ENCODE data around the gene IER5L. TPM values are rescaled to one million over a fixed set of nuclear protein-coding genes. Genes with fewer than 3 reads are reported as not detected.

Gene IER5L
- polyA plus RNA-seq, 1 donor (not counting 4 experiments of a cell fraction or from before 2014, with no cell fraction given) = 2.1 TPM

GRCh38 chr9:129162497-129163197 is 15.4 kb downstream of the IER5L start:
- TF ChIP-seq EZH2 (IDR thresholded peaks at IDR 0.05; ENCODE audit: low read length) = no peak
- TF ChIP-seq CTCF (optimal IDR thresholded peaks at IDR 0.05 in 1 of 3, IDR thresholded peaks at IDR 0.05 in 1 of 3, conservative IDR thresholded peaks at IDR 0.05 in 1 of 3; ENCODE audit: extremely low read depth in 1 of 3, insufficient read depth in 2 of 3, low read length in 3 of 3) = no peak
- no peak for FAIRE-seq
- H3K27ac ChIP-seq (ENCODE audit: control insufficient read depth, insufficient read depth, low read length) = no peak overlapping the region
- H3K4me3 ChIP-seq (ENCODE audit: control insufficient read depth in 2 of 3, extremely low read depth in 1 of 3, insufficient read depth in 2 of 3, low read depth in 1 of 3, low read length in 3 of 3) = no peak overlapping the region
- no peaks in the 10 kb centered on the region for H4K20me1 ChIP-seq (ENCODE audit: control insufficient read depth, extremely low read depth, insufficient read depth, low read length)
- DNase-seq (ENCODE audit: low read depth, low spot score) = no peak
- H3K9me1 ChIP-seq (ENCODE audit: control insufficient read depth, extremely low read depth, insufficient read depth, low read length) = no peaks in the 10 kb centered on the region
- H3K4me2 ChIP-seq (ENCODE audit: control insufficient read depth, extremely low read depth, insufficient read depth, low read depth, low read length) = no peak overlapping the region
- H3K36me3 ChIP-seq (ENCODE audit: control insufficient read depth in 2 of 2, extremely low read depth in 1 of 2, insufficient read depth in 2 of 2, low read length in 2 of 2) = no peaks in the 10 kb centered on the region
- dilution Hi-C loops (cut with MboI; ENCODE audit: extremely low pct_ligation_motif_present, low sequenced_read_pairs) = loop anchor here (25.0 kb wide), 1 partner anchor 450 kb away; the partner anchor contains the start of gene C9orf50
- no peaks in the 10 kb centered on the region for H3K79me2 ChIP-seq (ENCODE audit: control insufficient read depth, insufficient read depth, low read length)
- H3K9me3 ChIP-seq (ENCODE audit: control insufficient read depth, low read depth, low read length) = no peaks in the 10 kb centered on the region
- no peak overlapping the region for H2AFZ ChIP-seq (ENCODE audit: control insufficient read depth, low read length)
- no peak overlapping the region for H3K9ac ChIP-seq (ENCODE audit: control insufficient read depth, extremely low read depth, insufficient read depth, low read length)
- peaks cover 22% of the 10 kb centered on the region for H3K4me1 ChIP-seq (ENCODE audit: control insufficient read depth, extremely low read depth, insufficient read depth, low read length)
- no peaks in the 10 kb centered on the region for H3K27me3 ChIP-seq (ENCODE audit: control insufficient read depth, extremely low read depth, insufficient read depth, low read length)

- TF ChIP-seq EZH2 (IDR thresholded peaks at IDR 0.05; ENCODE audit: low read length) = no peak
- no peak for TF ChIP-seq CTCF (optimal IDR thresholded peaks at IDR 0.05 in 1 of 3, IDR thresholded peaks at IDR 0.05 in 1 of 3, conservative IDR thresholded peaks at IDR 0.05 in 1 of 3; ENCODE audit: extremely low read depth in 1 of 3, insufficient read depth in 2 of 3, low read length in 3 of 3)
- Histone ChIP-seq H3K4me2 (ENCODE audit: control insufficient read depth, extremely low read depth, insufficient read depth, low read depth, low read length) (no peak overlapping the region), H3K4me3 (ENCODE audit: control insufficient read depth in 2 of 3, extremely low read depth in 1 of 3, insufficient read depth in 2 of 3, low read depth in 1 of 3, low read length in 3 of 3) (no peak overlapping the region), H3K9me1 (ENCODE audit: control insufficient read depth, extremely low read depth, insufficient read depth, low read length) (no peaks in the 10 kb centered on the region), H3K4me1 (ENCODE audit: control insufficient read depth, extremely low read depth, insufficient read depth, low read length) (peaks cover 10% of the 10 kb centered on the region), H2AFZ (ENCODE audit: control insufficient read depth, low read length) (no peak overlapping the region), H3K9me3 (ENCODE audit: control insufficient read depth, low read depth, low read length) (no peaks in the 10 kb centered on the region), H4K20me1 (ENCODE audit: control insufficient read depth, extremely low read depth, insufficient read depth, low read length) (no peaks in the 10 kb centered on the region), H3K27me3 (ENCODE audit: control insufficient read depth, extremely low read depth, insufficient read depth, low read length) (no peaks in the 10 kb centered on the region), H3K36me3 (ENCODE audit: control insufficient read depth in 2 of 2, extremely low read depth in 1 of 2, insufficient read depth in 2 of 2, low read length in 2 of 2) (no peaks in the 10 kb centered on the region), H3K79me2 (ENCODE audit: control insufficient read depth, insufficient read depth, low read length) (no peaks in the 10 kb centered on the region), H3K27ac (ENCODE audit: control insufficient read depth, insufficient read depth, low read length) (no peak overlapping the region), H3K9ac (ENCODE audit: control insufficient read depth, extremely low read depth, insufficient read depth, low read length) (no peak overlapping the region)
- dilution Hi-C loops (cut with MboI; ENCODE audit: extremely low pct_ligation_motif_present, low sequenced_read_pairs) = loop anchor here (25.0 kb wide), 1 partner anchor 451 kb away; the partner anchor contains the start of gene C9orf50
- FAIRE-seq (no peak), DNase-seq (ENCODE audit: low read depth, low spot score) (no peak)
Measured at GRCh38 chr9:129161534-129161837, 16.6 kb downstream of the IER5L start.
